Measurements from ENCODE around the gene ITPRID2. TPM values are rescaled to one million over a fixed set of nuclear protein-coding genes. Genes with fewer than 3 reads are reported as not detected.

The ITPRID2 gene
- total and polyA plus RNA-seq, 2 of the 4 experiments (the other 2 are of a cell fraction) = 74.1 to 187 TPM

DNA sequence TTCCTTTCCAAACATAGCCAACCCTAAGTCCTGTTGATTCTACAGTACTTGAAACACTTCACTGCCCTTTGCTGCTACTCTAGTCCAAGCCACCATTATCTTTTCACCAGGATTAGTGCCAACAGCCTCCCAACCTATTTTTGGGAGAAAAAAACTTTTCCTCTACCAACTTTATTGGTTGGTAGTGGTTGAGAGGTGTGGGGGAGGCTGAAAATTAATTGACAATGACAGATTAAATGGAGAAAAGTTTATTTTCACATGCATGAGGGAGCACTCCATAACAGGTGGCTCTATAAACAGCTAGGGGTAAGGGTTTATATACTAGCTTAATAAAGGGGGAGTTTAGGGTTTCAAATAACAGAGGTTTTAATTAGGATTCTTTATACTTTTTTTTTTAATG lies 37.8 kb upstream of the ITPRID2 start:
- no peak overlapping the region for H3K56ac ChIP-seq (ENCODE audit: extremely low read depth, insufficient read depth, low read length)
- H2AK9ac ChIP-seq (replicated peaks; ENCODE audit: low read depth, low read length, poor library complexity) = no peak overlapping the region
- no peak overlapping the region for H2BK20ac ChIP-seq (ENCODE audit: low read depth, low read length)
- H3K4me2 ChIP-seq (ENCODE audit: low read depth, low read length) = no peak overlapping the region
- intact Hi-C loops (cut with micrococcal nuclease) = no loop called here
- no peak overlapping the region for H2BK5ac ChIP-seq (ENCODE audit: low read depth, low read length, poor library complexity, severe bottlenecking)
- no peak overlapping the region for H3K27ac ChIP-seq (ENCODE audit: insufficient read depth, low read length)
- dilution Hi-C loops (cut with HindIII; ENCODE audit: low sequenced_read_pairs, unreplicated experiment) = no loop called here
- no peak for DNase-seq
- BruUV-seq (replicated peaks) = no TSS peak
- H2AFZ ChIP-seq (replicated peaks; ENCODE audit: low read length, poor library complexity) = no peak overlapping the region
- TF ChIP-seq, protein P1, sequence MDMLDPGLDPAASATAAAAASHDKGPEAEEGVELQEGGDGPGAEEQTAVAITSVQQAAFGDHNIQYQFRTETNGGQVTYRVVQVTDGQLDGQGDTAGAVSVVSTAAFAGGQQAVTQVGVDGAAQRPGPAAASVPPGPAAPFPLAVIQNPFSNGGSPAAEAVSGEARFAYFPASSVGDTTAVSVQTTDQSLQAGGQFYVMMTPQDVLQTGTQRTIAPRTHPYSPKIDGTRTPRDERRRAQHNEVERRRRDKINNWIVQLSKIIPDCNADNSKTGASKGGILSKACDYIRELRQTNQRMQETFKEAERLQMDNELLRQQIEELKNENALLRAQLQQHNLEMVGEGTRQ (IDR thresholded peaks at IDR 0.05; ENCODE audit: low read depth, low read length) = no peak
- TF ChIP-seq MAFK (IDR thresholded peaks at IDR 0.05; ENCODE audit: low read depth, low read length) (no peak), NFE2L2 (IDR thresholded peaks at IDR 0.05; ENCODE audit: low read depth, low read length) (no peak), MAZ (IDR thresholded peaks at IDR 0.05; ENCODE audit: borderline replicate concordance, low read depth, low read length) (no peak), FOS (IDR thresholded peaks at IDR 0.05; ENCODE audit: low read depth, low read length) (no peak), RFX5 (IDR thresholded peaks at IDR 0.05; ENCODE audit: low read depth, low read length) (no peak), BHLHE40 (IDR thresholded peaks at IDR 0.05; ENCODE audit: low read depth, low read length) (no peak), RAD21 (IDR thresholded peaks at IDR 0.05; ENCODE audit: low read length) (no peak), RCOR1 (IDR thresholded peaks at IDR 0.05; ENCODE audit: insufficient replicate concordance, low read length) (no peak), POLR2A (IDR thresholded peaks at IDR 0.05; ENCODE audit: low read depth, low read length) (no peak), MXI1 (IDR thresholded peaks at IDR 0.05; ENCODE audit: borderline replicate concordance, low read depth, low read length) (no peak), CHD1 (IDR thresholded peaks at IDR 0.05; ENCODE audit: low read depth, low read length) (no peak), SMC3 (IDR thresholded peaks at IDR 0.05; ENCODE audit: low read depth, low read length) (no peak)
- TF ChIP-seq, protein P2, sequence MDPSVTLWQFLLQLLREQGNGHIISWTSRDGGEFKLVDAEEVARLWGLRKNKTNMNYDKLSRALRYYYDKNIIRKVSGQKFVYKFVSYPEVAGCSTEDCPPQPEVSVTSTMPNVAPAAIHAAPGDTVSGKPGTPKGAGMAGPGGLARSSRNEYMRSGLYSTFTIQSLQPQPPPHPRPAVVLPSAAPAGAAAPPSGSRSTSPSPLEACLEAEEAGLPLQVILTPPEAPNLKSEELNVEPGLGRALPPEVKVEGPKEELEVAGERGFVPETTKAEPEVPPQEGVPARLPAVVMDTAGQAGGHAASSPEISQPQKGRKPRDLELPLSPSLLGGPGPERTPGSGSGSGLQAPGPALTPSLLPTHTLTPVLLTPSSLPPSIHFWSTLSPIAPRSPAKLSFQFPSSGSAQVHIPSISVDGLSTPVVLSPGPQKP (IDR thresholded peaks at IDR 0.05; ENCODE audit: borderline replicate concordance, low read depth, low read length) = no peak
- H4K8ac ChIP-seq (ENCODE audit: low read depth in 2 of 2, low read length in 2 of 2) = no peak overlapping the region
- no peak overlapping the region for H4K5ac ChIP-seq (ENCODE audit: low read depth, low read length)
- no peaks in the 10 kb centered on the region for H3K4me1 ChIP-seq (ENCODE audit: control insufficient read depth, insufficient read depth, low read length)
- H3K36me3 ChIP-seq (ENCODE audit: control insufficient read depth, insufficient read depth, low read length) = no peaks in the 10 kb centered on the region
- H3K9me1 ChIP-seq (ENCODE audit: insufficient read depth, low read length) = no peaks in the 10 kb centered on the region
- no peak overlapping the region for H4K91ac ChIP-seq (ENCODE audit: insufficient read depth, low read depth, low read length)
- ChIA-PET POLR2A (ENCODE audit: unreplicated experiment) (no interaction called here), CTCF (interaction anchor here (0.6 kb wide), 1 partner anchor 8 kb away, joined by 3 read pairs; no protein-coding TSS in a partner anchor)
- H2AK5ac ChIP-seq (ENCODE audit: low read depth, low read length) = no peak overlapping the region
- no peak for ATAC-seq (ENCODE audit: low read depth)
- H3K18ac ChIP-seq (ENCODE audit: low read depth, low read length) = no peak overlapping the region
- H4K20me1 ChIP-seq (ENCODE audit: insufficient read depth, low read length) = no peaks in the 10 kb centered on the region
- H3K4ac ChIP-seq (ENCODE audit: low read depth, low read length) = no peak overlapping the region
- H3K4me3 ChIP-seq (ENCODE audit: insufficient read depth, low read depth, low read length) = no peak overlapping the region
- H3K9ac ChIP-seq (ENCODE audit: low read depth, low read length) = no peak overlapping the region
- H2BK120ac ChIP-seq (ENCODE audit: low read depth, low read length) = no peak overlapping the region
- H3K79me1 ChIP-seq (ENCODE audit: low read depth in 1 of 2, low read length in 2 of 2) = no peaks in the 10 kb centered on the region
- no peak overlapping the region for H3K14ac ChIP-seq (replicated peaks; ENCODE audit: low read depth, low read length)
- no peaks in the 10 kb centered on the region for H3K9me3 ChIP-seq (ENCODE audit: control insufficient read depth, insufficient read depth, low read length)
- in situ Hi-C loops (cut with MboI; ENCODE audit: low sequenced_read_pairs) = no loop called here
- H3K27me3 ChIP-seq (ENCODE audit: control insufficient read depth, insufficient read depth, low read length) = no peaks in the 10 kb centered on the region
- no peak overlapping the region for H3K23ac ChIP-seq (ENCODE audit: low read depth, low read length)
- no peak overlapping the region for H2BK15ac ChIP-seq (ENCODE audit: low read depth, low read length)

Measured in IMR-90 (cell line).